GM19023 (cell line): ENCODE measurements around the gene PDIA2.

ENCODE experiments used
- ATAC-seq: cut with Tn5 transposase; IDR thresholded peaks from one replicate; pipeline ENCODE4 v1.9.1; 2021; ENCODE audit warnings: mild to moderate bottlenecking, moderate library complexity; ENCODE audit not compliant: unreplicated experiment

The PDIA2 gene

GRCh38 chr16:296806-297510 lies 14.0 kb downstream of the PDIA2 start:
- no peak for ATAC-seq

- no peak for ATAC-seq
Observed at GRCh38 chr16:297832-298231, 14.9 kb downstream of the PDIA2 start.

- no peak for ATAC-seq
Observed at GRCh38 chr16:301235-301634, 18.3 kb downstream of the PDIA2 start.

- no peak for ATAC-seq
Observed at GRCh38 chr16:301950-302349, 19.0 kb downstream of the PDIA2 start.

GRCh38 chr16:303760-304505 lies 21.0 kb downstream of the PDIA2 start:
- ATAC-seq, result no peak

GRCh38 chr16:305916-306626 lies 23.1 kb downstream of the PDIA2 start:
- ATAC-seq, result no peak

- no peak for ATAC-seq
Observed at GRCh38 chr16:306911-307370, 24.0 kb downstream of the PDIA2 start.

GRCh38 chr16:307691-308312 lies 24.8 kb downstream of the PDIA2 start:
- ATAC-seq, result no peak

- no peak for ATAC-seq
Observed at GRCh38 chr16:309476-309875, 26.5 kb downstream of the PDIA2 start.

- ATAC-seq, result no peak
Observed at GRCh38 chr16:311725-312124, 28.8 kb downstream of the PDIA2 start.

- ATAC-seq, result no peak
Observed at GRCh38 chr16:314351-314750, 31.4 kb downstream of the PDIA2 start.

- no peak for ATAC-seq
Observed at GRCh38 chr16:314795-315299, 31.9 kb downstream of the PDIA2 start.

- no peak for ATAC-seq
Observed at GRCh38 chr16:316741-317464, 33.9 kb downstream of the PDIA2 start.

GRCh38 chr16:317583-317982 lies 34.6 kb downstream of the PDIA2 start:
- no peak for ATAC-seq

- ATAC-seq, result no peak
Observed at GRCh38 chr16:318628-319027, 35.7 kb downstream of the PDIA2 start.

- ATAC-seq, result no peak
Observed at GRCh38 chr16:320206-320605, 37.2 kb downstream of the PDIA2 start.

- ATAC-seq, result no peak
Observed at GRCh38 chr16:321532-321931, 38.6 kb downstream of the PDIA2 start.

- ATAC-seq, result no peak
Observed at GRCh38 chr16:322476-323143, 39.6 kb downstream of the PDIA2 start.

- no peak for ATAC-seq
Observed at GRCh38 chr16:324201-324450, 41.2 kb downstream of the PDIA2 start.
